Activated gamma-delta T cell treated with Interleukin-2 at 50 U/mL for 16 hours (primary cell): ENCODE results near the gene MUSTN1.

Source experiments
- DNase-seq: peaks from one replicate; pipeline ENCODE4 v3.0.0-alpha.2; 2020

MUSTN1 gene

GRCh38 chr3:52851348-52851747 is 16.5 kb upstream of the MUSTN1 start:
- no peak for DNase-seq

GRCh38 chr3:52849656-52850055 is 14.8 kb upstream of the MUSTN1 start:
- DNase-seq = no peak

- no peak for DNase-seq
Measured at GRCh38 chr3:52848617-52849016, 13.8 kb upstream of the MUSTN1 start.

GRCh38 chr3:52847726-52848125 is 12.9 kb upstream of the MUSTN1 start:
- no peak for DNase-seq

- no peak for DNase-seq
Measured at GRCh38 chr3:52847241-52847640, 12.4 kb upstream of the MUSTN1 start.

GRCh38 chr3:52846432-52846965 is 11.7 kb upstream of the MUSTN1 start:
- DNase-seq = no peak

GRCh38 chr3:52845691-52846431 is 11.0 kb upstream of the MUSTN1 start:
- DNase-seq = no peak

- DNase-seq = no peak
Measured at GRCh38 chr3:52845157-52845556, 10.3 kb upstream of the MUSTN1 start.

- no peak for DNase-seq
Measured at GRCh38 chr3:52844290-52844975, 9.6 kb upstream of the MUSTN1 start.

- DNase-seq = no peak
Measured at GRCh38 chr3:52843881-52844280, 9.1 kb upstream of the MUSTN1 start.

GRCh38 chr3:52843108-52843865 is 8.5 kb upstream of the MUSTN1 start:
- DNase-seq = no peak

- no peak for DNase-seq
Measured at GRCh38 chr3:52842424-52842823, 7.6 kb upstream of the MUSTN1 start.

GRCh38 chr3:52841981-52842340 is 7.1 kb upstream of the MUSTN1 start:
- no peak for DNase-seq

GRCh38 chr3:52841211-52841980 is 6.6 kb upstream of the MUSTN1 start:
- DNase-seq = no peak

- no peak for DNase-seq
Measured at GRCh38 chr3:52839892-52840545, 5.2 kb upstream of the MUSTN1 start.

- no peak for DNase-seq
Measured at GRCh38 chr3:52839268-52839575, 4.4 kb upstream of the MUSTN1 start.

GRCh38 chr3:52838561-52839267 is 3.9 kb upstream of the MUSTN1 start:
- DNase-seq = peak; percentile 23

- DNase-seq = no peak
Measured at GRCh38 chr3:52836986-52837385, 2.2 kb upstream of the MUSTN1 start.

- no peak for DNase-seq
Measured at GRCh38 chr3:52836471-52836845, 1.6 kb upstream of the MUSTN1 start.

GRCh38 chr3:52835766-52836470 is 1.1 kb upstream of the MUSTN1 start:
- no peak for DNase-seq

GRCh38 chr3:52833202-52833601 is 1.6 kb downstream of the MUSTN1 start:
- DNase-seq = no peak
